Measurements from ENCODE around the gene IRF7. TPM values are rescaled to one million over a fixed set of nuclear protein-coding genes. Genes with fewer than 3 reads are reported as not detected.

Gene IRF7
- total RNA-seq, 1 experiment from 2014 or later, result 8.8 TPM

DNA sequence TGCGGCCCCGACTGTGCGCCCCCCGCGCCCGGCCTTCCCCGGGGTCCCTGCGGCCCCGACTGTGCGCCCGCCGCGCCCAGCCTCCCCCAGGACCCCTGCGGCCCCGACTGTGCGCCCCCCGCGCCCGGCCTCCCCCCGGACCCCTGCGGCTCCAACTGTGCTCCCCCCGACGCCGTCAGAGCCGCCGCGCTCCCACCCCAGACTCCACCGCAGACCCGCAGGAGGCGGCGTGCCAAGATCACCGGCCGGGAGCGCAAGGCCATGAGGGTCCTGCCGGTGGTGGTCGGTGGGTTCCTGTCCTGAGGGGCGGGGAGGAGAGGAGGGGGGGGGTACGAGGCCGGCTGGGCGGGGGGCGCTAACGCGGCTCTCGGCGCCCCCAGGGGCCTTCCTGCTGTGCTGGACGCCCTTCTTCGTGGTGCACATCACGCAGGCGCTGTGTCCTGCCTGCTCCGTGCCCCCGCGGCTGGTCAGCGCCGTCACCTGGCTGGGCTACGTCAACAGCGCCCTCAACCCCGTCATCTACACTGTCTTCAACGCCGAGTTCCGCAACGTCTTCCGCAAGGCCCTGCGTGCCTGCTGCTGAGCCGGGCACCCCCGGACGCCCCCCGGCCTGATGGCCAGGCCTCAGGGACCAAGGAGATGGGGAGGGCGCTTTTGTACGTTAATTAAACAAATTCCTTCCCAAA is 24.4 kb upstream of the IRF7 start:
- TF ChIP-seq, protein P1, sequence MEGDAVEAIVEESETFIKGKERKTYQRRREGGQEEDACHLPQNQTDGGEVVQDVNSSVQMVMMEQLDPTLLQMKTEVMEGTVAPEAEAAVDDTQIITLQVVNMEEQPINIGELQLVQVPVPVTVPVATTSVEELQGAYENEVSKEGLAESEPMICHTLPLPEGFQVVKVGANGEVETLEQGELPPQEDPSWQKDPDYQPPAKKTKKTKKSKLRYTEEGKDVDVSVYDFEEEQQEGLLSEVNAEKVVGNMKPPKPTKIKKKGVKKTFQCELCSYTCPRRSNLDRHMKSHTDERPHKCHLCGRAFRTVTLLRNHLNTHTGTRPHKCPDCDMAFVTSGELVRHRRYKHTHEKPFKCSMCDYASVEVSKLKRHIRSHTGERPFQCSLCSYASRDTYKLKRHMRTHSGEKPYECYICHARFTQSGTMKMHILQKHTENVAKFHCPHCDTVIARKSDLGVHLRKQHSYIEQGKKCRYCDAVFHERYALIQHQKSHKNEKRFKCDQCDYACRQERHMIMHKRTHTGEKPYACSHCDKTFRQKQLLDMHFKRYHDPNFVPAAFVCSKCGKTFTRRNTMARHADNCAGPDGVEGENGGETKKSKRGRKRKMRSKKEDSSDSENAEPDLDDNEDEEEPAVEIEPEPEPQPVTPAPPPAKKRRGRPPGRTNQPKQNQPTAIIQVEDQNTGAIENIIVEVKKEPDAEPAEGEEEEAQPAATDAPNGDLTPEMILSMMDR (conservative IDR thresholded peaks at IDR 0.05; ENCODE audit: low read depth, low read length), result no peak
- TF ChIP-seq EZH2 (IDR thresholded peaks at IDR 0.05; ENCODE audit: borderline replicate concordance, low read depth, low read length, poor library complexity, severe bottlenecking), result no peak
- no peak for DNase-seq (ENCODE audit: low spot score)
- no peaks in the 10 kb centered on the region for H3K27me3 ChIP-seq (replicated peaks; ENCODE audit: insufficient read depth, low read depth, low read length, poor library complexity)
- H3K27ac ChIP-seq (ENCODE audit: low read depth, low read length, poor library complexity, severe bottlenecking), result peak overlapping the region; percentile 73
- no TSS peak for BruUV-seq (replicated peaks)
- H3K36me3 ChIP-seq (ENCODE audit: insufficient read depth, low read length, poor library complexity, severe bottlenecking), result no peaks in the 10 kb centered on the region
- POLR2A ChIA-PET (ENCODE audit: low non-redundant PET), result interaction anchor here (0.7 kb wide), 1 partner anchor 135 kb away, joined by 4 read pairs; no protein-coding TSS in a partner anchor
- no peaks in the 10 kb centered on the region for H3K9me3 ChIP-seq (ENCODE audit: low read depth, low read length, poor library complexity, severe bottlenecking)
- no peak overlapping the region for H3K4me3 ChIP-seq (ENCODE audit: low read depth, low read length, poor library complexity, severe bottlenecking)
- intact Hi-C loops (cut with micrococcal nuclease; ENCODE audit: unreplicated experiment), result no loop called here
- peaks cover 49% of the 10 kb centered on the region for H3K4me1 ChIP-seq (ENCODE audit: insufficient read depth, low read length, poor library complexity, severe bottlenecking)
- CTCF ChIA-PET, result no interaction called here

DNA sequence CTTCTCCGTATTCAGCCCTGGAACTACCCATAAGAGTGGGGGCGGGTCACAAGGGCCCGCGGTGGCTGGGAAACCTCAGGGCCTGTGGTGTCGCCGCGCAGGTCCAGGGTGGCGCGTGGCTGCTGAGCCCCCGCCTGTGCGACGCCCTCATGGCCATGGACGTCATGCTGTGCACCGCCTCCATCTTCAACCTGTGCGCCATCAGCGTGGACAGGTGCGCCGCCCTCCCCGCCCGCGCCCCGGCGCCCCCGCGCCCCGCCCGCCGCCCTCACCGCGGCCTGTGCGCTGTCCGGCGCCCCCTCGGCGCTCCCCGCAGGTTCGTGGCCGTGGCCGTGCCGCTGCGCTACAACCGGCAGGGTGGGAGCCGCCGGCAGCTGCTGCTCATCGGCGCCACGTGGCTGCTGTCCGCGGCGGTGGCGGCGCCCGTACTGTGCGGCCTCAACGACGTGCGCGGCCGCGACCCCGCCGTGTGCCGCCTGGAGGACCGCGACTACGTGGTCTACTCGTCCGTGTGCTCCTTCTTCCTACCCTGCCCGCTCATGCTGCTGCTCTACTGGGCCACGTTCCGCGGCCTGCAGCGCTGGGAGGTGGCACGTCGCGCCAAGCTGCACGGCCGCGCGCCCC is 23.7 kb upstream of the IRF7 start:
- Histone ChIP-seq H3K4me1 (ENCODE audit: insufficient read depth, low read length, poor library complexity, severe bottlenecking) (peaks cover 49% of the 10 kb centered on the region), H3K27me3 (replicated peaks; ENCODE audit: insufficient read depth, low read depth, low read length, poor library complexity) (no peaks in the 10 kb centered on the region), H3K4me3 (ENCODE audit: low read depth, low read length, poor library complexity, severe bottlenecking) (peak overlapping the region; percentile 18), H3K9me3 (ENCODE audit: low read depth, low read length, poor library complexity, severe bottlenecking) (no peaks in the 10 kb centered on the region), H3K36me3 (ENCODE audit: insufficient read depth, low read length, poor library complexity, severe bottlenecking) (no peaks in the 10 kb centered on the region), H3K27ac (ENCODE audit: low read depth, low read length, poor library complexity, severe bottlenecking) (peak overlapping the region; percentile 82)
- intact Hi-C loops (cut with micrococcal nuclease; ENCODE audit: unreplicated experiment), result no loop called here
- TF ChIP-seq EZH2 (IDR thresholded peaks at IDR 0.05; ENCODE audit: borderline replicate concordance, low read depth, low read length, poor library complexity, severe bottlenecking), result no peak
- TF ChIP-seq, protein P1 (conservative IDR thresholded peaks at IDR 0.05; ENCODE audit: low read depth, low read length), result no peak
- BruUV-seq (replicated peaks), result no TSS peak
- DNase-seq (ENCODE audit: low spot score), result peak; percentile 41
- POLR2A ChIA-PET (ENCODE audit: low non-redundant PET), result interaction anchor here (0.7 kb wide), 1 partner anchor 136 kb away, joined by 4 read pairs; no protein-coding TSS in a partner anchor
- CTCF ChIA-PET, result interaction anchor here (0.7 kb wide), 1 partner anchor 429 kb away, joined by 3 read pairs; no protein-coding TSS in a partner anchor

DNA sequence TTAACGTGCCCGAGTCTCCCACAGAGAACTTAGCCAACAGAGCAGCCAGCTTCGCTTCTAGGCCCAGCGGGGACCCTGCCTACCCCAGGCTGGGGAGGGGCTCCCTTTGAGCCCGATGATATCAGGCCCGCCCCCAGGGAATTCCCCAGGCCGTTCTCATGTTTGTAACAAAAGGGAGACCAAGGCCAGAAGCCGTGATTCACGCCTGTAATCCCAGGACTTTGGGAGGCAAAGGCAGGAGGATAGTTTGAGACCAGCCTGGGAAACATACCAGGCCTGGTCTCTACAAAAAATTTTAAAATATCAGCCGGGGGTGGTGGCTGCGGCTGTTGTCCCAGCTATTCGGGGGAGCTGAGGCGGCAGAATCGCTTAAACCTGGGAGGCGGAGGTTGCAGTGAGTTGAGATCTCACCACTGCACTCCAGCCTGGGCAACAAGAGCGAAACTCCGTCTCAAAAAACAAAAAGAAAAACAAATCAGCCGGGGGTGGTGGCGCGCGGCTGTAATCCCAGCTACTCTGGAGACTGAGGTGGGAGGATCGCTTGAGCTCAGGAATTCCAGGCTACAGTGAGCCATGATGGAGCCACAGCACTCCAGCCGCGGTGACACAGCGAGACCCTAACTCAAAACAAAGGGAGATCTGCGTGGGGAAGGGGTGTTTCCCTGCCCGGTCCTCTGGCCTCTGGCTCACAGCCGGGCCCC is 23.0 kb upstream of the IRF7 start:
- CTCF ChIA-PET, result interaction anchor here (0.7 kb wide), 1 partner anchor 430 kb away, joined by 3 read pairs; no protein-coding TSS in a partner anchor
- Histone ChIP-seq H3K27me3 (replicated peaks; ENCODE audit: insufficient read depth, low read depth, low read length, poor library complexity) (no peaks in the 10 kb centered on the region), H3K9me3 (ENCODE audit: low read depth, low read length, poor library complexity, severe bottlenecking) (no peaks in the 10 kb centered on the region), H3K27ac (ENCODE audit: low read depth, low read length, poor library complexity, severe bottlenecking) (peak overlapping the region; percentile 82), H3K4me1 (ENCODE audit: insufficient read depth, low read length, poor library complexity, severe bottlenecking) (peaks cover 49% of the 10 kb centered on the region), H3K36me3 (ENCODE audit: insufficient read depth, low read length, poor library complexity, severe bottlenecking) (no peaks in the 10 kb centered on the region), H3K4me3 (ENCODE audit: low read depth, low read length, poor library complexity, severe bottlenecking) (peak overlapping the region; percentile 18)
- POLR2A ChIA-PET (ENCODE audit: low non-redundant PET), result no interaction called here
- intact Hi-C loops (cut with micrococcal nuclease; ENCODE audit: unreplicated experiment), result no loop called here
- no peak for TF ChIP-seq EZH2 (IDR thresholded peaks at IDR 0.05; ENCODE audit: borderline replicate concordance, low read depth, low read length, poor library complexity, severe bottlenecking)
- TF ChIP-seq, protein P1 (conservative IDR thresholded peaks at IDR 0.05; ENCODE audit: low read depth, low read length), result no peak
- TSS peak; percentile 92 for BruUV-seq (replicated peaks)
- peak; percentile 84 for DNase-seq (ENCODE audit: low spot score)

Data from A673 (cell line).